ENCODE results near the gene SIGLEC7.

- TF ChIP-seq RAD21 (conservative IDR thresholded peaks at IDR 0.05) = no peak
- TF ChIP-seq POLR2AphosphoS5 (IDR thresholded peaks at IDR 0.05) = no peak
- no peak for TF ChIP-seq CTCF (IDR thresholded peaks at IDR 0.05; ENCODE audit: poor library complexity, severe bottlenecking)
- TF ChIP-seq MXI1 (conservative IDR thresholded peaks at IDR 0.05; ENCODE audit: poor library complexity, severe bottlenecking) = no peak
- no peak for TF ChIP-seq EZH2 (IDR thresholded peaks at IDR 0.05; ENCODE audit: borderline replicate concordance, insufficient read depth, low read length, poor library complexity, severe bottlenecking)
- TF ChIP-seq REST (IDR thresholded peaks at IDR 0.05; ENCODE audit: borderline replicate concordance) = no peak
Observed at GRCh38 chr19:51128227-51128626, 13.9 kb upstream of the SIGLEC7 start.

All from neural cell (in vitro differentiated cells).